Umbilical cord (tissue), 2 donors: ENCODE data around the gene RMI2. TPM values are rescaled to one million over a fixed set of nuclear protein-coding genes. Genes with fewer than 3 reads are reported as not detected.
A peak's percentile ranks its signal among the peaks of the same experiment; 100 is the strongest.

Experiments used
- DNase-seq: peaks from one replicate; pipeline ENCODE4 v3.0.0-alpha.2; 2015; ENCODE audit warnings: low spot score
- total RNA-seq: library from RNA; depleted of rRNA; stranded (reverse); fragments of >200 nt; gene quantifications from one replicate; pipeline ENCODE4 v1.2.3, GENCODE V29; 2014; ENCODE audit warnings: low replicate concordance; ENCODE audit not compliant: insufficient read depth

RMI2 gene
- total RNA-seq, 1 donor from 2014 or later, result 17.1 TPM

- no peak for DNase-seq
Observed at GRCh38 chr16:11309895-11310633, 35.2 kb upstream of the RMI2 start.

- no peak for DNase-seq
Observed at GRCh38 chr16:11310634-11310977, 34.7 kb upstream of the RMI2 start.

GRCh38 chr16:11310997-11311561 lies 34.2 kb upstream of the RMI2 start:
- no peak for DNase-seq

GRCh38 chr16:11312718-11313492 lies 32.4 kb upstream of the RMI2 start:
- peak; percentile 56 for DNase-seq

- DNase-seq, result no peak
Observed at GRCh38 chr16:11313493-11314308, 31.6 kb upstream of the RMI2 start.

- DNase-seq, result no peak
Observed at GRCh38 chr16:11314309-11314894, 30.9 kb upstream of the RMI2 start.

GRCh38 chr16:11315510-11315909 lies 29.7 kb upstream of the RMI2 start:
- peak; percentile 63 for DNase-seq

GRCh38 chr16:11316331-11317015 lies 28.8 kb upstream of the RMI2 start:
- DNase-seq, result peak; percentile 26

- no peak for DNase-seq
Observed at GRCh38 chr16:11318817-11319216, 26.4 kb upstream of the RMI2 start.

- no peak for DNase-seq
Observed at GRCh38 chr16:11319529-11320146, 25.6 kb upstream of the RMI2 start.

- no peak for DNase-seq
Observed at GRCh38 chr16:11320170-11320569, 25.1 kb upstream of the RMI2 start.

- no peak for DNase-seq
Observed at GRCh38 chr16:11321662-11322061, 23.6 kb upstream of the RMI2 start.

- DNase-seq, result no peak
Observed at GRCh38 chr16:11322823-11323222, 22.4 kb upstream of the RMI2 start.

GRCh38 chr16:11323551-11324336 lies 21.5 kb upstream of the RMI2 start:
- no peak for DNase-seq

- DNase-seq, result no peak
Observed at GRCh38 chr16:11325404-11326083, 19.7 kb upstream of the RMI2 start.

GRCh38 chr16:11326084-11326736 lies 19.0 kb upstream of the RMI2 start:
- DNase-seq, result no peak

- DNase-seq, result no peak
Observed at GRCh38 chr16:11326737-11327276, 18.5 kb upstream of the RMI2 start.
